ENCODE data around the gene RORC.
A peak's percentile ranks its signal among the peaks of the same experiment; 100 is the strongest.
"Not testable (repeated sequence)": the region's sequence is repeated elsewhere in the genome, so short reads cannot be mapped to it uniquely, and the experiment has no call there.

The RORC gene

GRCh38 chr1:151803915-151804314 is 27.7 kb downstream of the RORC start:
- no peak for DNase-seq

- DNase-seq: no peak
Measured at GRCh38 chr1:151803164-151803563, 28.4 kb downstream of the RORC start.

GRCh38 chr1:151802372-151802771 is 29.2 kb downstream of the RORC start:
- no peak for DNase-seq

- DNase-seq: no peak
Measured at GRCh38 chr1:151801846-151802245, 29.8 kb downstream of the RORC start.

- no peak for DNase-seq
Measured at GRCh38 chr1:151801310-151801820, 30.2 kb downstream of the RORC start.

GRCh38 chr1:151800830-151801229 is 30.8 kb downstream of the RORC start:
- no peak for DNase-seq

- no peak for DNase-seq
Measured at GRCh38 chr1:151799179-151800022, 32.2 kb downstream of the RORC start.

GRCh38 chr1:151798571-151798970 is 33.0 kb downstream of the RORC start:
- DNase-seq: no peak

GRCh38 chr1:151790940-151791651 is 40.5 kb downstream of the RORC start:
- DNase-seq: no peak

- DNase-seq: peak; percentile 97
Measured at GRCh38 chr1:151790071-151790939, 41.3 kb downstream of the RORC start, which contains the start of gene TDRKH. Gene TDRKH (minus strand): TSS chr1:151790500. CDS start chr1:151783022, 7,478 bp downstream.

GRCh38 chr1:151787689-151788088 is 43.9 kb downstream of the RORC start:
- no peak for DNase-seq

GRCh38 chr1:151783796-151784195 is 47.8 kb downstream of the RORC start:
- DNase-seq: no peak

- no peak for DNase-seq
Measured at GRCh38 chr1:151782741-151783140, 48.9 kb downstream of the RORC start.

- not testable (repeated sequence) for DNase-seq
Measured at GRCh38 chr1:151782026-151782425, 49.6 kb downstream of the RORC start.

- DNase-seq: not testable (repeated sequence)
Measured at GRCh38 chr1:151780736-151781135, 50.9 kb downstream of the RORC start.

GRCh38 chr1:151779852-151780251 is 51.8 kb downstream of the RORC start:
- no peak for DNase-seq

GRCh38 chr1:151777317-151777716 is 54.3 kb downstream of the RORC start:
- no peak for DNase-seq

- DNase-seq: no peak
Measured at GRCh38 chr1:151776665-151777062, 54.9 kb downstream of the RORC start.

GRCh38 chr1:151775894-151776664 is 55.5 kb downstream of the RORC start:
- DNase-seq: no peak

GRCh38 chr1:151774256-151774922 is 57.2 kb downstream of the RORC start:
- no peak for DNase-seq

GRCh38 chr1:151773702-151774101 is 57.9 kb downstream of the RORC start:
- DNase-seq: no peak
